HPDE6-E6E7 (cell line): Measurements from ENCODE around the gene MX2.

Experiments
- DNase-seq: peaks from one replicate; pipeline ENCODE4 v3.0.0; 2011; ENCODE audit warnings: missing footprints; ENCODE audit errors: extremely low spot score

The MX2 gene

GRCh38 chr21:41433566-41433965 lies 71.7 kb downstream of the MX2 start:
- DNase-seq = no peak

DNA sequence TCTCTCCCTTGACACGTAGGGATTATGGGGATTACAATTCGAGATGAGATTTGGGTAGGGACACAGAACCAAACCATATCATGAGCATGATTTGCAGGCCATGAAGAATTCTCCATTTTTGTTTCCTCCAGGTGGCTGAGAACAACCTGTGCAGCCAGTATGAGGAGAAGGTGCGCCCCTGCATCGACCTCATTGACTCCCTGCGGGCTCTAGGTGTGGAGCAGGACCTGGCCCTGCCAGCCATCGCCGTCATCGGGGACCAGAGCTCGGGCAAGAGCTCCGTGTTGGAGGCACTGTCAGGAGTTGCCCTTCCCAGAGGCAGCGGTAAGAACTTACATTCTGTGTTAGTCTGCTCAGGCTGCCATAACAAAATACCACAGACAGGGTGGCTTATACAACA lies 73.9 kb downstream of the MX2 start:
- DNase-seq = no peak

- no peak for DNase-seq
Measured at GRCh38 chr21:41437729-41438128, 75.9 kb downstream of the MX2 start.

GRCh38 chr21:41438425-41439113 lies 76.7 kb downstream of the MX2 start:
- DNase-seq = no peak

GRCh38 chr21:41439248-41439647 lies 77.4 kb downstream of the MX2 start:
- DNase-seq = no peak

- DNase-seq = no peak
Measured at GRCh38 chr21:41441546-41441945, 79.7 kb downstream of the MX2 start.

- DNase-seq = no peak
Measured at GRCh38 chr21:41442481-41443186, 80.8 kb downstream of the MX2 start.

DNA sequence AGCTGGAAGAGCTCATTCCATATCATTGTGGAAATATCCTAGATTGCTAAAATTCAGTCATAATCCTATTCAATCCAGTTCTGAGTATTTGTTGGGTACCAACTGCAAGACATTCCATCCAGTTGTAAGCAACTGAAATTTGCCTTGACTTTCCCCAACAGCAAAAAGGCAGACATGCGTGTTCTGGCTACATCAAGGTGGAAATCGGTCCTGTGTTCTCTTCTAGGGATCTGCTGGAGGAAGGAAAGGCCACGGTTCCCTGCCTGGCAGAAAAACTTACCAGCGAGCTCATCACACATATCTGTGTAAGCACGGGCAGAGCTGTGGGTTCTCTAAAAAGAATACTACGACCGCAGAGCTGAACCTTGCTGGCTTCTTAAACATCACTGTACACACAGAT lies 81.7 kb downstream of the MX2 start:
- DNase-seq = no peak

DNA sequence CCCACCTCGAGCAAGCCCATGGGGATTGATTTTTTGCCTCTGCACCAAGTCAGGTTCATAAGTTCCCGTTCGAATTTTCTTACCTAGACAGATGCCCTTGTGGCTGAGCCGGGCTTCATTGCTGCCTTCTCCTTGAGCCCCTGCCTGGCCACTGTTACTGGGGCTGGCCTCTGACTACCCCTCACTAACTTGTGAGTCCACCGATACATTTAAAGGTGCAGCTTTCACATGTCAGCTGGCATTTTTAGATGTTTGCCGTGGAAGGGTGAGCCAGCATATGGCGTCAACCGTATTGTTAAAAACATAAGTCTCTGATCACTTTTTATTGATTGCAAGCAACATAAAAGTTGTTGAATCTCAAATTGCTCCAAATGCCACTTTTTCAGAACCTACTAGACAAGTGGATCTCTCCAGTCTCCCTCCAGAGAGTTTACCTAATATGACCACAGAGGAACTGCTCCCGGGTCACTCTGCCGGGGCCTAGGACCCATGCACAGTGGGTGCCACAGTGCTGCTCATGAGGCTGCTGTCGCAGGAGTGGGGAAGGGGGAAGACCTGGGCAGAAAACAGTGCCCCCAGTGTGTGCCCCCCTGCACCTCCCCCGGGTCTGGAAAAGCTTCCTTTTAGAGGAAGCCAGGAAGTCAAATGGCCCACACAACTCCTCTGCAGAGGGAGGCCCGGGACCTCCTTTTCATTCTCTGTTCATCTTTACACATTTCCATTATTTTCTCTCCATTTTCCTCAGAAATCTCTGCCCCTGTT lies 83.1 kb downstream of the MX2 start:
- no peak for DNase-seq

- DNase-seq = no peak
Measured at GRCh38 chr21:41445465-41445862, 83.6 kb downstream of the MX2 start.

- DNase-seq = no peak
Measured at GRCh38 chr21:41446586-41446985, 84.8 kb downstream of the MX2 start.

DNA sequence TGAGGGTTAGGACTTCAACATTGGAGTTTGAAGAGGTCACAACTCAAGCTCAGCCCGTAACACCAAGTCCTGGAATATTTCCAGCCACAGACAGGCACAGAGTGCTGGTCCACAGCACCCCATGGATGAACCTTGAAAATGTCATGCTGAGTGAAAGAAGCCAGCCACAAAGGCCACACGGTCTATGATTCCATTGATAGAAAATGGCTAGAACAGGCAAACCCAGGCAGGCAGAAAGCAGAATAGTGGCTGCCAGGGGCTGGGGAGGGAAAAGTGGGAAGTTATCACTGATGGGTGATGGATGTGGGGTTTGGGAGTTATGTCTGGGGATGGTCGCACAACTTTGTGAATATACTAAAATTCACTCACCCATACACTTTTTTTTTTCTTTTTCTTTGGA lies 85.5 kb downstream of the MX2 start:
- DNase-seq = no peak

DNA sequence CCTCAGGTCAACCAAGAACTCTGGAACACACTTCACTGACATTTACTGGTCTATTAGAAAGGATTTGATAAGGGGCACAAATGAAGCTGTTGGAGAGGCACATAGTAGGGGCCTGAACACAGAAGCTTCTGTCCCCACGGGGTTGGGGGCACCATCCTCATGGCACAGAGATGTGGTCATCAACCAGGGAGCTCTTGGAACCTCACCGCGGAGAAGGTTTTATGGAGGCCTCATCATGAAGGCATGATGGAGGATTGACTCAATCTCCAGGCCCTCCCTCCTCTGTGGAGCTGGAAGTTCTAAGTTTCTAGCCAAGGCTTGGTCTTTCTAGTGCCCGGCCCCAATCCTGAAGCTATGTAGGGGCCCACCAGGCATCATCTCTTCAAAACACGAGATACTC lies 87.8 kb downstream of the MX2 start:
- DNase-seq = no peak

- DNase-seq = no peak
Measured at GRCh38 chr21:41451753-41452676, 90.2 kb downstream of the MX2 start.

GRCh38 chr21:41453198-41453597 lies 91.4 kb downstream of the MX2 start:
- no peak for DNase-seq

DNA sequence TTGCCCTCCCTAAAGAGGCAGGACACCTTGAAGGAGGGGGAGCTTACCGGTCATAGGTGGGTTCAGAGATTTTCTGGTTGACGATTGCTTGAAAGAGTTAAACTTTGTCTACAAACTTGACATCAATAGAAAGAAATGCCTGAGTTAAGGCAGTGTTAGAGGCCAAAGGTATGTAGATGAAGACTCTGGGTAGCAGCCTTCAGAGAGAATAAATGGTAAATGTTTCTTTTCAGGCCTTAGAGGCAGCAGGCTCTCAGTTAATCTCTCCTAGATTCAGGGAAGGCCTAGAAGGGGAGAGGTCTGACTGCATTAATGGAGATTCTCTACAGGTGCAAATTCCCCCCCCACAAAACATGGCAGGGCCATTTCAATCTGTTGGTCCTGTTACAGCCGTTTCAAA lies 91.9 kb downstream of the MX2 start:
- no peak for DNase-seq

DNA sequence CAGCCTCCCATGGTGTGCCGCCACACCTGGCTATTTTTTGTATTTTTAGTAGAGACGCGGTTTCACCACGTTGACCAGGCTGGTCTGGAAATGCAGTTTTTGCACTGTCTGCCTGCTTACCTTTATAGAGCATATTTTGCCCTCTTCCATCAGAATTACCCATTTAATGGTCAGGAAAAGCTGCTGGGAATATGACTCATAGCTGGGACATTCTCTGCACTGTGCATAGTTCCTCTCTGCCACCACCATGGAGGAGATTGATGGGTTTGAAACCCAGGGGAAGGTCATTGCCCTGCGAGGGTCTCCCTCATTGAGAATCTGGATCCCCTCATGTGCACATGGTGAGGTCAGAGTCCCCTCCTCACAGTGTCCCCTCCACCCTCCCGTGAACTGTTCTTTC lies 96.3 kb downstream of the MX2 start:
- no peak for DNase-seq

GRCh38 chr21:41458559-41458958 lies 96.7 kb downstream of the MX2 start:
- DNase-seq = no peak
